Testis (tissue), 2 donors: ENCODE results near the gene KLHL29.

ENCODE experiments used
- CTCF ChIP-seq, 3 experiments: fragments of 450-650 bp in 2 of 3; fragments of 200-600 bp in 1 of 3; sonication (generic) in 1 of 3; IDR thresholded peaks; one replicate each; pipeline ENCODE4 v1.5.1; 2016 to 2019; ENCODE audit warnings: antibody characterized with exemption in 3 of 3, mild to moderate bottlenecking in 2 of 3, moderate library complexity in 1 of 3
- POLR2A ChIP-seq: fragments of 450-650 bp; IDR thresholded peaks from one replicate; pipeline ENCODE4 v1.6.1; 2017; ENCODE audit warnings: antibody characterized with exemption, mild to moderate bottlenecking, moderate library complexity

GRCh38 chr2:23621616-23622015 is 236.6 kb downstream of the KLHL29 start:
- no peak for TF ChIP-seq CTCF (IDR thresholded peaks at IDR 0.05)
- no peak for TF ChIP-seq POLR2A
